CD1c-positive myeloid dendritic cell (primary cell): Measurements from ENCODE around the gene TTC34.

Experiments
- DNase-seq: peaks from one replicate; pipeline ENCODE4 v3.0.0-alpha.2; 2016; ENCODE audit errors: extremely low spot score

The TTC34 gene

GRCh38 chr1:2606396-2606880 is 195.1 kb downstream of the TTC34 start:
- no peak for DNase-seq

DNA sequence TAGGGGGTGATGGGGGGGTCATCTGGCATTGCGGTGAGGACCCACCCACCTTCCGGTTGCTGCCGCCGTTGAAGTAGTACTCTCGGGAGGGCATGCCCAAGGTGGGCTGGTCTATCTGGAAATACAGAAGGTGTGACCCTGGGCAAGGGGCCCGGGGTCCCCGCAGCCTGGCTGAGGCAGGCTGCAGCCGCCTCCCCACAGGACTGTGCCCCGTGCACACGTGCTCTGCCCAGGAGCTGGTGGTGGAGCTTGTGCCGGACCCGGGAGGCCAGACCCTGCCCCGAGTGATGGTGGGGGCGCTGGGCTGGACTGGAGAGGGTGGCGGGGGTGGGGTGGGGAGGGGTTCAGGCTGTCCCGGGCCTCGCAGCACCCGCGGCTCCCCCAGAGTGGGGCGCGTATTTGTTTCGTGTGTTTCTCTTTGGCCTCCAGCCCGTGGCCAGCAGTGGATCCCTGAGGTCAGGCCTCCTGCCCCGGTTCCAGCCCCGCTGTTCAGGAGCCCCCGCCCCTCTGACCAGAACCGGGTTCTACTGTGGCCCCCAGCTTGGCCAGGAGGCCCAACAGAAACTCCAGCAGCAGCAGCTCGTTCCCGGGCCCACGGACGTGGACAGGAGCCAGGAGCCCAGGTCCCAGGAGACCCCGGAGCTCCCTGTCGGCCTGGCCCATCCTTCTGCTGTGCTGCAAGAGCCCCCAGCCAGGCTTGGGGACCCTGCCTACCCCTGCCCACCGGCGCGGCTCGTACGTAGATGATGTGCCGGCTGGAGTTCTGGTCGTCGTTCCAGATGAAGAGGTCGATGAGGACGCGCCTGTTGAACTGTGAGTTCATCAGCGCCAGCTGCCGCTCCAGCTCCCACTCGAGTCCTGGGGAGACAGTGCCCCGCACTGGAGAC is 195.7 kb downstream of the TTC34 start:
- no peak for DNase-seq

- DNase-seq: no peak
Measured at GRCh38 chr1:2604844-2605508, 196.5 kb downstream of the TTC34 start.

DNA sequence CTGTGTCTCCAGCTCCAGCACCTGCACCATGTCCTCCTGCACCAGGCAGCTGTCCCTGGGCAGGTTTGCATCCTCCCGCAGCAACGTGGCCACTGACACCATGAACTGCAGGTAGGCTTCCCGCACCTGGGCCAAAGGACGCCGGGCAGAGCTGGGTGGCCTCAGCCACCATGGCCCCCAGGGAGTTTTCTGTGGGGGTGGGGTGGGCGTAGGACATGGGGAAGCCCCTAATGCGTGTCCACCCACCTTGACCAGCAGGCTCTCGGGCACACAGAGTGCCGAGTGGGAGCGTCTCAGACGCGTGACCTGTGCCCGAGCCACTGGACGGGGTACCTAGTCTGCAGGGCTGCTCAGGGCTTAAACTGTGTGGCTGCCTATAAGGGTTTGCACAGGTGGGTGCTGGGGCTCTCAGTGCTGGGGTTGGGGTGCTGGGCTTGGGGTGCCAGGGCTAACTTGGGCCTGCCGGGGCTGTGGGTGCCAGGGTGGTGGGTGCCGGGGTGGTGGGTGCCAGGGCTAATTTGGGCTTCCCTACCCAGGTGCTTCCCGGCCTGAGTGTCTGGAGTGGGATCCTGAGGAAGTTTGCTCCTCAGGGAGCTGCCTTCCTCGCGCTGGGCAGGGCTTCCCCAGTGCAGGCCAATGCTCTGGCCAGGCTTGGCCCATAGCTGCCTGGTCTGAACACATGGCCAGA is 197.2 kb downstream of the TTC34 start:
- no peak for DNase-seq

DNA sequence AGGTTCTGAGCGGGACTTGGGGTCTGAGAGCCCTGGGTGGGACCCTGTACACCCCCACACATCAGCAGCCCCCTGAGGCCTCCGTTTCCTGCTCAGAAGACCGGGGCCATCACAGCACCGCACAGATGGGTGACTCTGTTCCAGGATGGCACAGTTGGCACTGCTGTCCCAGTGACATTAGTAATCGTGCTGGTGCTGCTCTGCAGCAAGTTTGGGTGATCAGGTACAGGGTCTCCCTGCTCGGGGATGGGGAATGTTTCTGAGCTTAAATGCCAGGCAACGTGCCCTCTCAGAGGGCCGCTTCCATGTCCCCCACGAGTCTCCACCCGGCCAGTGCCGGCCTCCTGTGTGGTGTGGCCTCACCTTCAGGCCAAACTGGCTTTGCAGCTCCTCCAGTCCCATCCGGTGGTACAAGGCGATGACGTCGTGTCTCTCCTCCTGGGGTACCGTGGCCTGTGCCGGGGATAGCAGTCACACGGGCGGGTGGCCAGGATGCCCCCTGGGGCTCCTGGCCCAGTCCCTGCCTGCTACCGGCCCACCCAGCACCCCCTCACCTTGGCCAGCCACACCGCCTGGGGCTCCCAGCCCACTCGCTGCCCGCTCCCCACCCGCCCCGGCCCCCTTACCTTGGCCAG is 197.9 kb downstream of the TTC34 start:
- DNase-seq: no peak

DNA sequence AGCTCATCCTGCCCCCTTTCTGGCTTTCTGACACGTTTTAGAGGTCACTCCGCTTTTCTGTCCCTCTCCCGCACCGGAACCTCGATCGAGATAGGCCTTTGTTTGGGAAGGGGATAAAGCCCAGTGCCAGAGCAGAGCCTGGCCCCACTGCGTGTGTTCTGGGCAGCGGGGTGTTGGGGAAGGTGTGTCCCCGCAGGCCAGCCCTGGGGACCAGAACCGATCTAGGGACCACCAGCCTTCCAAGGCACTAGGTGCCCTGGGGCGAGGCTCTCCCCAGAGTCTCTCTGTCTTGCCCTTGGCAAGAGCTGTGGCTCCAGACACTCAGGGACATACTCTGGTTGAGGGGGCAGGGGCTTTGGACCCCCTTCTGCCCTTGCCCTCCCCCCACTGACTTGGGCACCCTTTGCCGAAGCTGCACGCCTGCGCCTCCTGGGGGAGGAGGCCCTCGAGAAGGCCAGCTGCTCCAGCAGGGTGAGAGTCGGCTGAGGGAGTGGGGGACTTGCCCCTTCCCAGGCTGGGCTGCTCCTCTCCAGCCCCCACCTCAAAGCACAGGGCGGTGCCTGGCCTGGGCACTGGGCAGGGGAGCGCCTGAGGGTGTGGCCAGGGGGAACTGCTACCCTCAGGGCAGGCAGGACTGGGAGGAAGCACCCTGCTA is 198.5 kb downstream of the TTC34 start:
- DNase-seq: no peak

- no peak for DNase-seq
Measured at GRCh38 chr1:2602311-2602835, 199.1 kb downstream of the TTC34 start.

DNA sequence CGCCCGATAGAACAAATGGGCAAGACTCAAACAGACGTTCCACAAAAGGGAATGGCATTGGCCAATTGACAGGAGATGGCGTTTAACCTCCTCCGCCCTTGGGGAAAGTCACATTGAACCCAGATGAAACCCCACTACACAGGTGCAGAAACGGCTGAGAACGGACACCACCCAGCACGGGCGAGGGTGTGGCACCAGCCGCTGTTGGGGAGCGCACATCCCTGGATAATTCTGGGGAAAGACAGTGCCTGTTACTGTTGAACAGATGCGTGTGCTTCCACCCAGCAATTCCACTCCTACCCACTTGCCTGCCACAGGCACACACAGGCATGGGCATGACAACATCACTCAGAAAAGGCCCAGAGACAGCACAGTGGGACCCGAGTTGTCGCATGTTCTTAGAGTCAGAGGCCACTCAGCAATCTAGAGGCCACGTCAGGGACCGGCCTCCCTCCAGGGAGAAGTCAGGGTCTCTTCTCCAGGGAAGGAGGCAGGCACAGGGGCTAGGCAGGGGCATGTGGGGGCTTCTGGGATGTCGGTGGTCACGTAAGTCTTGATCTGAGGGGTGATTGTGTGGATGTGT is 199.7 kb downstream of the TTC34 start:
- DNase-seq: no peak

DNA sequence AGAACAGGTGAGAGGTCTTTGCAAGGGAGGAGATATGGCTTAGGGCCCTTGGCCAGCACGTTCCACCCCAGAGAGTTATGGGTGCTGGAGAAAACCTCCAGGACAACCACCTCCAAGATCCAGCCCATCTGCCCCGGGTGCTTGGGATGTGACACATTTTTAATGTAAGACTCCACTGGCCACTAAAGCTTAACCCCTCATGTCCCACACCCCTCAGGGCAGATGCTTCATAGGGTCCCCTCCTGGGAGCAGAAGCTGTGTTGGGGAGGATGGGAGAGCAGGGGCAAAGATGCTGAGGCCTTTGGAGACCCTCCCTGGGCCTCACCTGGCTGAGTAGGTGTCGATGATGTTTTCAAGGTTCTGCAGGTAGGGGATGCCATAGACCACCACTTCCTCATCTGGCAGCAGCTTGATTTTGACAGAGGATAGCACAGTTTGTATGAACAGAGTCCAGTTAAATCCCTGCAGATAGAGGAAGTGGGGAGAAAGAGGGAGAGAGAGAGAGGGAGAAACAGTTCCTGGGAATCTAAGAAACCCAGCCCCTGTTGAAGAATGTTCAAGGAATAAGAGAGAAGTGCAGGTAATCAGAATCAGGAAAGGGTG is 203.1 kb downstream of the TTC34 start:
- DNase-seq: no peak

GRCh38 chr1:2597441-2598328 is 203.8 kb downstream of the TTC34 start:
- no peak for DNase-seq

- DNase-seq: no peak
Measured at GRCh38 chr1:2596530-2597333, 204.8 kb downstream of the TTC34 start.

- DNase-seq: no peak
Measured at GRCh38 chr1:2595812-2596529, 205.5 kb downstream of the TTC34 start.

DNA sequence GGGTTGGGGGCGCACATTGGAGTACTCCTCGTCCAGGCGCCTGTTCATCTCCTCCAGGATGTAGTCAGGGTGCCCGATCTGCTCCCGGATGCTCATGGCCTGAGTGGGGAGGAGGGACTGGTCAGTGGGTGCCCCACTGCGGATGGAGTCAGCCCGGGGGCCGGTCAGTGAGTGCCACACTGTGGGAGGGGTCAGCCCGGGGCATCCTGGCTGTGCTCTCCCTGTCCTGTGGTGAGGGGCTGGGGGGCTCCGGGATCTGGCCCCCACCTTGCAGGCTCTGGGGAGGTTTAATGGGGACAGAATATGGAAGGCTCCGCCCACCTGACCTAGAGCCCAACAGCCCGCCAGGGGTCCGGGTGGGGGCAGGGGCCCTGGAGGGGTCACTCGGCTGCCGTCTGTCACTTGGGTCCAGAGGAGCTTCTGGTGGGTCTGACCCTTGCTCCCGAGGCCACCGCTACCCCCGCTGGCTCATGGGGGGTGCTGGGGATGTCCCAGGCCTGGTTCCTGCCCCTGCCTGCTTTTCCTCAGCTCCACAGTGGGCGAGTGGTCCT is 206.2 kb downstream of the TTC34 start:
- no peak for DNase-seq

GRCh38 chr1:2594641-2595131 is 206.8 kb downstream of the TTC34 start:
- no peak for DNase-seq

DNA sequence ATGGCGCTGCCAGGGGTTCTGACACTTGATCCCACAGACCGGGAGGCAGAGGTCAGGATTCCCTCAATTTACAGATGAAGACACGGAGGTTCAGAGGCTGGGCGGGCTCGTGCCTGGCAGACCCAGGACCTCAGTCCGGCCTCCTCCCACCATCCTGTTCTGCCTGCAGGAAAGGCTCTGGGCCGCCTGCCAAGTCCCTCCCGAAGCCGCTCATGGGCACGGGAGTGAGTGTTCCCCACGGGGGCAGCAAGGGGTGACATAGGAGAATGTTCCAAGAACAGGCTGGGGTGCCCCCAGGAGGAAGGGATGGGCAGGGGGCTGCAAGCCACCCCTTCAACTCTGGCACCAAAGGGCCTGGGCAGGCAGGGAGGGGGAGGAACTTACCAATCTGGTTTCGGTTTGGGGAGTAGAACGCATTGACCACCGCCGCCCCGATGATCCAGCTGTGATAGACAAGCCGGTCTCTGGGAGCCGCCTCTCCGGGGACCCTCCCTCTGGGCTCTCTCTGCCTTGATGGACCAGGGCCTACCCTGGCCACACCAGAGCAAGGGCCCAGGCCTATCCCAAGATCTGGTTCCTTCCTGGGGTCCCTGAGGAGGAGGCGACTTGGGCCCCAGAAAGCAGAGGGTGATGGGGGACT is 207.4 kb downstream of the TTC34 start:
- DNase-seq: no peak

GRCh38 chr1:2593251-2593878 is 208.1 kb downstream of the TTC34 start:
- no peak for DNase-seq
